Breast epithelium (tissue), 4 donors: Measurements from ENCODE around the gene STARD10. TPM values are rescaled to one million over a fixed set of nuclear protein-coding genes. Genes with fewer than 3 reads are reported as not detected.

ENCODE experiments used
- DNase-seq, 2 donors: peaks; one replicate each; pipeline ENCODE4 v3.0.0-alpha.2; 2019; ENCODE audit warnings: low spot score in 2 of 2
- H3K27ac ChIP-seq, 2 donors: fragments of 200-600 bp; sonication (generic) in 1 of 2; one replicate each; pipeline ENCODE4 v1.5.1; 2016 to 2019; ENCODE audit warnings: mild to moderate bottlenecking in 1 of 2
- H3K27me3 ChIP-seq, 2 donors: fragments of 200-600 bp; sonication (generic) in 1 of 2; one replicate each; pipeline versions ENCODE4 v1.5.1 to v1.6.0; 2017 to 2019; ENCODE audit warnings: control low read depth in 1 of 2, mild to moderate bottlenecking in 1 of 2
- H3K36me3 ChIP-seq: fragments of 200-600 bp; one replicate; pipeline ENCODE4 v1.5.1; 2019
- H3K4me1 ChIP-seq, 2 donors: fragments of 200-600 bp; sonication (generic); one replicate each; pipeline ENCODE4 v1.5.1; 2016 to 2019; ENCODE audit warnings: control low read depth in 1 of 2
- H3K4me3 ChIP-seq, 3 donors: fragments of 200-600 bp; sonication (generic); 1 replicate in 2 of 3; 2 replicates in 1 of 3; pipeline ENCODE4 v1.5.1; 2016 to 2019; ENCODE audit warnings: mild to moderate bottlenecking in 3 of 3, moderate library complexity in 2 of 3
- H3K9me3 ChIP-seq, 2 donors: fragments of 200-600 bp; sonication (generic) in 1 of 2; one replicate each; pipeline ENCODE4 v1.5.1; 2016 to 2019; ENCODE audit warnings: control low read depth in 1 of 2
- POLR2A ChIP-seq: fragments of 450-650 bp; IDR thresholded peaks from one replicate; pipeline ENCODE4 v1.6.1; 2016; ENCODE audit warnings: antibody characterized with exemption, mild to moderate bottlenecking, moderate library complexity
- POLR2AphosphoS5 ChIP-seq, 3 donors: sonication (generic); formaldehyde crosslinking; IDR thresholded peaks; one replicate each; pipeline ENCODE4 v1.6.1; 2017; ENCODE audit warnings: antibody characterized with exemption in 3 of 3
- intact Hi-C: fragments of 100-400 bp; cut with DNase I; formaldehyde crosslinking; loops from one replicate; pipeline ENCODE4 v1.15.1; 2023; ENCODE audit warnings: low total_unique reads
- total RNA-seq, 3 donors: library from RNA; depleted of rRNA; stranded (reverse); fragments of >200 nt; gene quantifications; one replicate each; pipeline ENCODE4 v1.1.0, GENCODE V29; 2016
- TF ChIP-seq, protein P1 (sequence below), 3 donors: fragments of 450-650 bp; IDR thresholded peaks; one replicate each; pipeline ENCODE4 v1.5.1; 2016 to 2017; ENCODE audit warnings: antibody characterized with exemption in 3 of 3, mild to moderate bottlenecking in 3 of 3, moderate library complexity in 3 of 3

The STARD10 gene
- total RNA-seq, 3 donors from 2014 or later: 20.6 to 117 (median 93.7) TPM

DNA sequence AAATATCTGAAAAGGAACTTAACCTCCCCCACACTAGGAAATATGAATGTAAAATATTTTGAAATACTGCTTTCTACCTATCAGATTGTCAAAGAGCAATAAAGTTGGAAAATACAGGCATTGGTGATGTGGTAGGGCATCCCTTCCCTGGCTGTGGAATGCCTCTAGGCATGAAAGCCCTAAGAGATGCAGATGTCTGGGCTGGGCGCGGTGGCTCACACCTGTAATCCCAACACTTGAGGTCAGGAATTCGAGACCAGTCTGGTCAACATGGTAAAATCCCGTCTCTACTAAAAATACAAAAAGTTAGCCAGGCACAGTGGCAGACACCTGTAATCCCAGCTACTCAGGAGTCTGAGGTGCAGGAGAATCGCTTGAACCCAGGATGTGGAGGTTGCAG, 63.6 kb downstream of the STARD10 start:
- H3K27ac ChIP-seq: no peak overlapping the region

DNA sequence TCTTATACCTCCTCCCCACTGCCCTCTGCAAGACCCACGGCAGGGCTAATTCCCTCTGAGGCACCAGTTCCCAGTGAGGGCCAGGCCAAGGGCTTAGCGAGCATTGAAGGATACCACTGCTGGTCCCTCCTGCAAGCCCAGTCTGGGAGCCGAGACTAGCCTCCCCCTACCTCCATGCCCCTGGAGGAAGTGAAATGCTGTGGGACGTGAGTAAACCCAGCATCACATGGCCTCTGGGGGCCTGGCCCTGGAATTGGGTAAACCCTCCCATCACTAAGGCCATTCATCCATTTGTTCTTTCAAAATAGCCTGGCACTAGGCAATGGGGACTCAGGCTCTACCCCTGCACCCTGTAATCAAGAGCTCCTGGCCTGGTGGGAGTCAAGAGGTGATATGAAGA, 66.3 kb downstream of the STARD10 start:
- no peak overlapping the region for H3K27ac ChIP-seq
- intact Hi-C loops: loop anchor here (10.0 kb wide), 3 partner anchors 57 to 447 kb away; partner anchors contain the start of gene ATG16L2

More for the DNA sequence above, 63.6 kb downstream of the STARD10 start:
- Histone ChIP-seq H3K27me3 (no peaks in the 10 kb centered on the region), H3K4me3 (no peak overlapping the region), H3K36me3 (no peaks in the 10 kb centered on the region), H3K4me1 (no peaks in the 10 kb centered on the region), H3K9me3 (no peaks in the 10 kb centered on the region)
- intact Hi-C loops: no loop called here
- no peak for DNase-seq
- no peak for TF ChIP-seq POLR2A
- TF ChIP-seq, protein P1, sequence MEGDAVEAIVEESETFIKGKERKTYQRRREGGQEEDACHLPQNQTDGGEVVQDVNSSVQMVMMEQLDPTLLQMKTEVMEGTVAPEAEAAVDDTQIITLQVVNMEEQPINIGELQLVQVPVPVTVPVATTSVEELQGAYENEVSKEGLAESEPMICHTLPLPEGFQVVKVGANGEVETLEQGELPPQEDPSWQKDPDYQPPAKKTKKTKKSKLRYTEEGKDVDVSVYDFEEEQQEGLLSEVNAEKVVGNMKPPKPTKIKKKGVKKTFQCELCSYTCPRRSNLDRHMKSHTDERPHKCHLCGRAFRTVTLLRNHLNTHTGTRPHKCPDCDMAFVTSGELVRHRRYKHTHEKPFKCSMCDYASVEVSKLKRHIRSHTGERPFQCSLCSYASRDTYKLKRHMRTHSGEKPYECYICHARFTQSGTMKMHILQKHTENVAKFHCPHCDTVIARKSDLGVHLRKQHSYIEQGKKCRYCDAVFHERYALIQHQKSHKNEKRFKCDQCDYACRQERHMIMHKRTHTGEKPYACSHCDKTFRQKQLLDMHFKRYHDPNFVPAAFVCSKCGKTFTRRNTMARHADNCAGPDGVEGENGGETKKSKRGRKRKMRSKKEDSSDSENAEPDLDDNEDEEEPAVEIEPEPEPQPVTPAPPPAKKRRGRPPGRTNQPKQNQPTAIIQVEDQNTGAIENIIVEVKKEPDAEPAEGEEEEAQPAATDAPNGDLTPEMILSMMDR (IDR thresholded peaks at IDR 0.05): no peak
- no peak for TF ChIP-seq POLR2AphosphoS5 (IDR thresholded peaks at IDR 0.05)

DNA sequence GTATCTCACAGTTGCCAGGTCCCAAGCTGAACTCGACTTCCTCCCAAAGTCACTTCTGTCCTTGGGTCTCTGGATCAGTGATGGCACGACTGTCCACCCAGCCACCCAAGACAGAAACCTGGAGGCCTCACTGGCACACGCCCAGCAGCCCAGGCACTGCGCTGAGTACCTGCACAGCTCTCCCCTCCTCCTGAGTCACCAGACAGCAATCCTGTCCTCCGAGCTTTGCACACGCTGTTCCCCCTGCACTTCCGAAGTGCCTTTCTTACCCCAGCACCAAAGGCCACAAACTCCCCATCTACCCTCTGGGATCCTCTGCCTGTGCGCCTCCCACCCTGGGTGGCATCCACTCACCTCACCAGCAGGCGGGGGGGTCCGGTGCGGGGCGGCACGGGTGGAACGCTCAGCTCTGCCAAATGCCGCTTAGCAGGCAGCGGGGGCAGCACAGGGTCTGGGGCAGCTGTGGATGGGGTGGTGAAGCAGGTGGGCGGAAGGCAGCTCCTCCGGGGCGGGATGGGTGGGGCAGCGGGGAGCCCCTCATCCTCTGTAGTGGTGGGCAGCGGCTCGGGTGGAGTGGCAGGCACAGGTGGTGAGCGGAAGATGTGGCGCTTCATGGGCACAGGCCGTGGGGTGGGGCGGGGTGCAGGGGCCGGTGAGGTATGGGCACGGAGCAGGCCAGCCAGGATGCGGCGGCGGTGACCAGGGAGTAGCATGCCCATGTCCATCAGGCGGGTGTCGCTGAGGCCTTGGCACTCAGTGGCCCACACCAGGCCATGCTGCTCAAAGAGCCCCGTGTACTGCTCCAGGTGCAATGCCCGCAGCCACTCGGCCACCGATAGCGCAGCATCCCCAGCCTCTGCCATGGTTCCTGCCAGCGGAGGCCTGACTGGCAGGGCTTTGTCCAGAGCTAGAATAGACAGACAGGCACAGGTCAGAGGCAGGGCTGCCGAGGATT, 67.3 kb downstream of the STARD10 start:
- intact Hi-C loops: loop anchor here (10.0 kb wide), 3 partner anchors 58 to 448 kb away; partner anchors contain the start of gene ATG16L2
- H3K4me3 ChIP-seq: no peak overlapping the region
- no peaks in the 10 kb centered on the region for H3K36me3 ChIP-seq
- TF ChIP-seq, protein P1 (IDR thresholded peaks at IDR 0.05): no peak
- TF ChIP-seq POLR2AphosphoS5 (IDR thresholded peaks at IDR 0.05) (no peak), POLR2A (no peak)
- no peaks in the 10 kb centered on the region for H3K9me3 ChIP-seq
- H3K27ac ChIP-seq: no peak overlapping the region
- DNase-seq: no peak
- no peaks in the 10 kb centered on the region for H3K27me3 ChIP-seq
- H3K4me1 ChIP-seq: peaks cover 0 to 6% of the 10 kb centered on the region in 2 donors

More for the DNA sequence above, 66.3 kb downstream of the STARD10 start:
- Histone ChIP-seq H3K36me3 (no peaks in the 10 kb centered on the region), H3K4me3 (no peak overlapping the region), H3K27me3 (no peaks in the 10 kb centered on the region), H3K4me1 (peaks cover 0 to 5% of the 10 kb centered on the region in 2 donors), H3K9me3 (no peaks in the 10 kb centered on the region)
- no peak for TF ChIP-seq POLR2AphosphoS5 (IDR thresholded peaks at IDR 0.05)
- TF ChIP-seq POLR2A: no peak
- TF ChIP-seq, protein P1 (IDR thresholded peaks at IDR 0.05): no peak
- DNase-seq: no peak

DNA sequence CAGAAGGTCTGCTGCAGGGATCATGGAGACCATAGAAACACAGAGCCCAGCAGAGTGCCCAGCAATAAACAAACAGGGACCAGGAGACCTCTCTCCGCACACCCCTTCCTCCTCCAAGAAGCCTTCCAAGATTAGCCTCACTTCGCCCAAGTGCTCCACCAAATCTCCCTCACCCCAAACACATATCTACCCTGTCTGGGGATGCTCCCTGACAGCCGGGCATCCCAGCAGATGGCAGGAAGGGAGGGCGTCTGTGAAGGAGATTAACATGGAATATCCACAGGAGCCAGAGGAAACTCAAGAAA, 68.2 kb downstream of the STARD10 start:
- Histone ChIP-seq H3K4me1 (peaks cover 2 to 9% of the 10 kb centered on the region in 2 donors), H3K36me3 (no peaks in the 10 kb centered on the region), H3K4me3 (no peak overlapping the region), H3K27me3 (no peaks in the 10 kb centered on the region), H3K27ac (peak overlapping the region in 1 of 2 donors; percentile 14), H3K9me3 (no peaks in the 10 kb centered on the region)
- TF ChIP-seq POLR2A (no peak), POLR2AphosphoS5 (IDR thresholded peaks at IDR 0.05) (no peak)
- TF ChIP-seq, protein P1 (IDR thresholded peaks at IDR 0.05): no peak
- intact Hi-C loops: loop anchor here (10.0 kb wide), 3 partner anchors 59 to 449 kb away; partner anchors contain the start of gene ATG16L2
- no peak for DNase-seq
